Activated CD4-positive, alpha-beta T cell treated with anti-CD3 and anti-CD28 coated beads, Interleukin-2, amount 50 U/mL, for 48 hours (primary cell): ENCODE data around the gene PPP6R2.

ENCODE experiments used
- DNase-seq, 2 experiments: peaks; one replicate each; pipeline ENCODE4 v3.0.0-alpha.2; 2020

The PPP6R2 gene

DNA sequence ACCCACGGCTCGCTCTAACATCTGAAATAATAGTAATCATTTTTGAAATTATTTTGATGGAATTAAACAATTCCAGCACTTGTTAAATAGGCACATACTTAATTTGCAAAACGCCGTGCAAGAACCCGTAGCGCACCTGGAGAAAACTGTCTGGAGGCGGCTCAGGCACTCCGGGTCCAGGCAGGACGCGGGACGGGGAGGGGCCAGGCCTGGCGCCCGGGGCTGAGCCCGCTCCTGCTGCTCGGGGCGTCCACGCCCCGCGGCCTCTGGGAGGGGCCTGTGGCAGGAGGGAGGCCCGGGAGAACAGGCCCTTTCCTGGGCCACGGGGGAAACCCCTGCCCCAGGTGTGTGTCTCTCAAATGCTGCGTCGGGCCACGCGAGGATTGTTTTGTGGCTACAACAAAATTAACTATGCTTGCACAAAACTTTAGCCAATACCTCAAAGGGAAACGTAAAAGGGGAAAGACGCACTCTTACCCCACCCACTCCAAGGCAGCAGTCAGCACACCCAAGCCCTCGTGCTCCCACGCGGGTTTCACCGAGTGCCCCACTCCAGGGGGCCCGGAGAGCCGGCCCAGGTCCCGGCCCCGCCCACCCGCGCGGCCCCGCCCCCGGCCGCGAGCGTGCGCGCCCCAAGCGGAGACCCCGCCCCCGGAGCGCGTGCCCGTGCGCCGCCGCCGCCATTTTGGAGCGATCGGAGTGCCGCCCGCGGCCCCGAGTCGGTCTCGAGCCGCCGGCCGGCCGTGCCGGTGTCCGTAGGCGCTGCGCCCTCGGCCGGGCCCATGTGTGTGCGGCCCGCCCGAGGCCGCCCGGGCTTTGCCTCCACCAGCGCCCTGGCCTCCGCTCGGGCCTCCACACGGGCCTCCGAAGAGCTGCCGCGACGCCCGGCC lies at the start of gene PPP6R2:
PPP6R2 (plus strand) TSS at position 677 of the 890 bp plus-strand sequence. CDS start 50,582 bp downstream, outside the sequence.
- DNase-seq, result peak; percentile 88

GRCh38 chr22:50293441-50294318 lies 49.4 kb upstream of the PPP6R2 start:
- DNase-seq, result no peak

GRCh38 chr22:50294319-50294656 lies 48.8 kb upstream of the PPP6R2 start:
- DNase-seq, result no peak

GRCh38 chr22:50296658-50297490 lies 46.3 kb upstream of the PPP6R2 start:
- no peak for DNase-seq

GRCh38 chr22:50297510-50298265 lies 45.4 kb upstream of the PPP6R2 start:
- DNase-seq, result no peak

- no peak for DNase-seq
Observed at GRCh38 chr22:50298266-50298637, 44.9 kb upstream of the PPP6R2 start.

- no peak for DNase-seq
Observed at GRCh38 chr22:50298937-50299784, 44.0 kb upstream of the PPP6R2 start.

GRCh38 chr22:50299785-50300619 lies 43.1 kb upstream of the PPP6R2 start:
- DNase-seq, result no peak

GRCh38 chr22:50300620-50301257 lies 42.4 kb upstream of the PPP6R2 start:
- no peak for DNase-seq

- DNase-seq, result no peak
Observed at GRCh38 chr22:50301581-50301991, 41.5 kb upstream of the PPP6R2 start.

- DNase-seq, result no peak
Observed at GRCh38 chr22:50302041-50302541, 41.0 kb upstream of the PPP6R2 start.

DNA sequence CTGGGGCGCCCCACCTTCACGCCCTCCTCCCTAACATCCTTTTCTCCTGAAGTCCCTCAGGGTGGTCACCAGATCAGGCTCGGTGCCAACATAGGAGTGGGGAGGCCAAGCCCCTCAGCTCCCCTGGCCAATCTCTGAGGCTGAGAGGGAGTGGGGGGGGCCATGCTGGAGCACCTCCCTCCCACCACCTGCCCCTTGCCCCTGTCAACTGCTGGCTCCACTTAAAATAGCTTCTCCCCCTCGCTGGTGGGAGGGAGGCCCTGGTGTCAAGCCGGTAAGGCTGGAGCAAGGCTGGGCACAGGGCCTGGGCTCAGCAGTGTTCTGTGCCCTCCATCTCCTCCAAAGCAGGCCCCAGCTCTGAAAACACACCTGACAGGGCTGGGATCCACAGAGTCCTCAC lies 40.6 kb upstream of the PPP6R2 start:
- no peak for DNase-seq

DNA sequence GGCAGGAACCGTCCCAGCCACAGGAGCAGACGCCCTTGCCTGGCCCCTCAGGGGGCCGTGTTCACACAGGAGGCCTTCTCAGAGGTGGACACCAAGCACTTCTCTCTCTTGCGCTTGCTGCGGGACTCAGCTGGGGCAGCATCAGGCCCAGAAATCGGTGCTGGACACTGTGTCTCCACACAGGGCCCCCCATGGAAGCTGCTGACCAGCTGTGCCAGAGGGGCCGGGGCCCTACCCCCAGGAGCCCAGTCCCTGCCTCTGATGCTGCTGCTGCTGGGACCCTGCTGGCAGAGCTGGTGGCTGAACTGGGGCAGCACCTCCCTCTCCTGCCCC lies 39.6 kb upstream of the PPP6R2 start:
- DNase-seq, result no peak

GRCh38 chr22:50303848-50304527 lies 39.1 kb upstream of the PPP6R2 start:
- no peak for DNase-seq

DNA sequence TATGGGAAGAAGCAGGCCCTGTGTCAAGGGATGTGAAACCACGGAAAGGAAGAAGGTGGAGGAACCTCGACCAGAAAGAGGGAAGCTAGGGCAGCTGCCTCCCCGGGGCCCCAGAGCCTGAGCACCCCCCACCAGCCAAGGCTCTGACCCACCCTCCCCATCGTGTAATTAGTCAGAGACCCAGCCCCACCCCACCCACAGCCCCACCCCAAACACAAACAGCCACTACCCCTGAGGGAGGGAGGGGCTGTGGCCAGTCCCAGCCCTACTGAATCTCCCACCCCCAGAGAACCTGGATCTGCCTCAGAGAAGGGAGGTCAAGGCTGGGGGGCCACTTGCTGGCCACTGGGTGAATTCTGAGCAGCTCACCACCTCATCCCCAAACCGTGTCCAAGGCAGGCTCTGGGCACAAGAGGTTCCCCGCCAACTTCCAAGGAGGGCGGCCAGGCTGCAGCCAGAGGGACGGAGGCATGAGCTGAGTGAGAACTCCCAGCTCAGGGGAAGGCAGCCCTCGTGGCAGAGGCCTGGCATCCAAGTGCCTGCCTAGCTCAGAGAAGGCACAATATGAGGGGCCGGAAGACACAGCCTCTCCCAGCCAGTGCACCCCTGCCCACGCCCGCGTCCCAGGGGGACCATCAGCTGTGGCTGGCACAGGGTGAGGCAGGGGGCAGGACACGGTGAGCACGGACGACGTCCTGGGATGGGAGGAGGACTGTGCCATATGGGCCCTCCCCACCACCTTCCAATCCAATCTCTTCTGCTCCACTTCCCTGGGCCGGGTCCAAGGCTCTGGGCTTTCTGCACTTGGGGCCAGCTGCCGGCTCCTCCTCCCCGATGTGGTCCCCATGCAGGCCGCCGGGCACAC lies 38.4 kb upstream of the PPP6R2 start:
- no peak for DNase-seq

DNA sequence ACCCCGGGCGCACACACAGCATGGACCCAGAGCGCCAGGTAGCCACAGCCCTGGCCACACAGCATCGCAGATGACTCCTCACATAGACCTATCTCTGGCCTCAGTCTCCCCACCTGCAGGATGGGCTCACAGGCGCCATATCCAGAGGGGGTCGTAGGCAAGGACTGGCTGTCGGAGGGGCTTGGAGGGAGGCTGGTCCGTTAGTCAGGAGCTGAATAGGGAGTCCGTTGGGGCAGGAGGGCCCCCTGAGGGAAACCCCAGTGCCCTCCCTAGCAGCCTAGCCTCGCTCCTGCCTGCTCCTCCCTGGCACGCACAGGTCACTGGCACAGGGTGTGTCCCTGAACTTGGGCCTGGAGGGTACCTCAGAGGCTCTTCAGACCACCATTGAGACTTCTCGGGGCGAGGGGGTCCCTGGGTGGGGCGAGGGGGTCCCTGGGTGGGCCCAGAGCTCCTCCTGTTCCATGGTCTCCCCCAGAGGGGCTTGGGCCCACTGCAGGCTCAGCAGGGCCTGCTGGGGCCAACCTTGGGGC lies 37.7 kb upstream of the PPP6R2 start:
- DNase-seq, result no peak

GRCh38 chr22:50305923-50306566 lies 37.1 kb upstream of the PPP6R2 start:
- DNase-seq, result peak; percentile 31 to 43
